Heart left ventricle (tissue), 13 donors: ENCODE measurements around the gene RHOT1.

Experiments
- POLR2A ChIP-seq, 2 donors: fragments of 450-650 bp; IDR thresholded peaks; one replicate each; pipeline ENCODE4 v1.6.1; 2017; ENCODE audit warnings: antibody characterized with exemption in 2 of 2, mild to moderate bottlenecking in 2 of 2, moderate library complexity in 2 of 2
- TF ChIP-seq, protein P1 (sequence below), 12 donors: fragments of 200-600 bp; sonication (generic) in 4 of 12; IDR thresholded peaks; one replicate each; pipeline versions ENCODE4 v1.5.0 to v1.8.0; 2018 to 2022; ENCODE audit warnings: antibody characterized with exemption in 12 of 12, mild to moderate bottlenecking in 5 of 12
- donor health status: ischemic (EF 13 %, LVEDD 7.1; RV severe dilation, severe dysfunction).
- donor health status: DM: no; HTN: yes; CAD: no.
- donor health status: DM: no; HTN: no; CAD: no.
- donor health status: ischemic (EF 25% LVEDD 6.9; RV normal size, moderate dysfunction).
- donor health status: ischemic (EF 25% LVEDD 5.7; RV mildly dilated, moderate dysfunction).
- donor health status: ischemic (EF 35%, LVEDD 5.7; RV mildly dilated, moderate dysfunction).
- donor health status: nonischemic (EF 11% LVEDD 7.7; RV severe dilation, severe dysfunction).
- donor health status: DM: yes; HTN: yes; CAD: no.
- donor health status: PGD.
- donor health status: ischemic (EF 29% LVEDD 5.4; RV normal size, mild dysfunction).
- donor health status: nonischemic (EF 23%, LVEDD 6.1; RV moderate dilation, normal function).

DNA sequence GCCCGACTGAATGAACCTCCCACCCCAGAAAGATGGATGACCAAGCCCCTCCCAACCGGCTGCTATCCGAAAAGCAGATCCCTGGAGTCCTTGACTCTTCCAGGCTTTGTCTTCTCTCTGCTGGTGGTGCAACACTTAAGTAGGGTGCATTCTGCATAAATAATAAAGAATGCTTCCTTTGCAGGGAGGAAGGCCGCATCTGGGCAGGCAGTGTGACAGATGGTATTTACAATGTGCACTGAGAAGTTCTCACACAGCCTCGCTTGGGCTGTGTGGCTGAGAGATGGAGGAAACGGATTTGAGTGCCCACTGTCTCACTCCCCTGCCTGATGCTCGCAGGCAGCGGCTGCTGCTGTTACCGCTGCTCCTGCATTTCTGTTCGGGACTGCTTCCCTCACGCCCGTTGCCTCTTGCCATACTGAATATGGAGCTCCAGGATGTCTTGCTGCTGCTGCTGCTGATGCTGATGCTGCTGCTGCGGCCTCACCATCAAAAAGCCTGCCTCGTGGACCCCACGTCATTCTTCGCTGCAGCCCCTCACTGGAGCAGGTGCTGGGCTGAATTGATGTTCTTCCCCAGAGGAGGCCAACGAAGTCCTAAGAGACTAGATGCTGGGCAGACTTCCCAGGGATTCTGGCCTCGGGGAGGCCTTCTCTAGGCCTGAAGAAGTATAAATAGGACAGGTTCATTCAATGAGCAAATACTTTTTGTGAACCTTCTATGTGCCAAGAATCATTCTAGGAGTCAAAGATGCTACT, 116.3 kb downstream of the RHOT1 start:
- TF ChIP-seq, protein P1, sequence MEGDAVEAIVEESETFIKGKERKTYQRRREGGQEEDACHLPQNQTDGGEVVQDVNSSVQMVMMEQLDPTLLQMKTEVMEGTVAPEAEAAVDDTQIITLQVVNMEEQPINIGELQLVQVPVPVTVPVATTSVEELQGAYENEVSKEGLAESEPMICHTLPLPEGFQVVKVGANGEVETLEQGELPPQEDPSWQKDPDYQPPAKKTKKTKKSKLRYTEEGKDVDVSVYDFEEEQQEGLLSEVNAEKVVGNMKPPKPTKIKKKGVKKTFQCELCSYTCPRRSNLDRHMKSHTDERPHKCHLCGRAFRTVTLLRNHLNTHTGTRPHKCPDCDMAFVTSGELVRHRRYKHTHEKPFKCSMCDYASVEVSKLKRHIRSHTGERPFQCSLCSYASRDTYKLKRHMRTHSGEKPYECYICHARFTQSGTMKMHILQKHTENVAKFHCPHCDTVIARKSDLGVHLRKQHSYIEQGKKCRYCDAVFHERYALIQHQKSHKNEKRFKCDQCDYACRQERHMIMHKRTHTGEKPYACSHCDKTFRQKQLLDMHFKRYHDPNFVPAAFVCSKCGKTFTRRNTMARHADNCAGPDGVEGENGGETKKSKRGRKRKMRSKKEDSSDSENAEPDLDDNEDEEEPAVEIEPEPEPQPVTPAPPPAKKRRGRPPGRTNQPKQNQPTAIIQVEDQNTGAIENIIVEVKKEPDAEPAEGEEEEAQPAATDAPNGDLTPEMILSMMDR (IDR thresholded peaks at IDR 0.05): no peak
- TF ChIP-seq POLR2A (IDR thresholded peaks at IDR 0.05): no peak
